Kasumi-1 (cell line): ENCODE results near the gene MACROD1.

Source experiments
- DNase-seq, 2 experiments: peaks; one replicate each; lab custom pipeline; 2025; lab: John Stamatoyannopoulos, UW

MACROD1 gene

DNA sequence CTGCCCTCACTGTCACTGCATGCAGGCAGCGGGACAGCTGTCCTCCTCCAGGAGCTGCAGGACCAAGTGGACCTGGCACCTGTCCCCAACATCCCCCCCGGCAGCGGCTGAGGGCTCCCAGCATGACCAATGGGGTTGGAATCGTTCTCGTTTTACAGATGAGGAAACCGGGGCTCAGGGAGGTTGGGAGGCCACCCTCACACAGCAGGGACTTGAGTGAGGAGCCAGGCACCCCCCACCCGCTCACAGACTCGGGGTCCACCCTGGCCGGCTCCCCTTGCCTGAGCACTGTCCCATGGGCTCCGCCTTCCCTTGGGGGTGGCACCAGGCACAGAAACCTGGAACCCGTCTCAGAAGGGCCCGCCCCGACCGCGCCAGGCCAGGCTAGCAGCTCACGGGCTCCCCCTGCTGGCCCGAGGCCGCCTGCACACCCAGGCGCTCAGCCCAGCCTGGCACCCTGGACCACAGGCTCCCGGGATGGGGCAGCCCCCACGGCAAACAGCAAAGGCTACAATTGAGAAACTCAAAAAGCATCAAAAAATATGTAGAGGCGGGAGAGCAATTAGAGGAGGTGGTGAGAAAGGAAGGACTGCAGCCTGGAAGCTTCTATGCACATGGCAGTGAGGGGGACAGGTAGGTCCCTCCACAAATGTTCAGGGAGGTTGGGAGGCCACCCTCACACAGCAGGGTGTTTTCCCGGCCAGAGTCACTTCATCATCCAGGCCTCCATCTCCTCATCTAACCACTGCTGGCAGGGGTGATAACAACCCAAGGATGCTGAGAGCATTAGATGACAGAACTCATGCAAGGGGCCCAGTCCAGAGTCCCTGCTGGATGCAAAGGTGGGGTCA, 12.8 kb downstream of the MACROD1 start:
- peak; percentile 49 to 62 for DNase-seq

DNA sequence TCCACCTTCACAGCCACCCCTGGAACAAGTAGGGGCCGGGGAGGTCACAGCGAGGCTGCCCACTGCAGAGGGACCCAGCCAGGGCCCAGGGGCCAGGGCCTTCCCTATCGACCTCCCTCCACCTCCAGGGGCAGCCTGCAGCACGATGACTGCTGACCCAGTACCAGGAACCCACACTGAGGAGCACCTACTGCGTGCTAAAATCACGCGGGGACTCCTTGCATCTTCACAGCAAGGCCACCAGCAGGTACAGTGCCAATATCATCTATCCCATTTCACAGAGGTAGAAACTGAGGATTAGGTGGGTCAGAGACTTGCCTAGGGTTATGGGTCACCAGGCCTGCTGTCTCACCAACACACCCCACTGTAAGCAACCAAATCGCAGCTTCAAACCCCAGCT, 14.6 kb downstream of the MACROD1 start:
- DNase-seq: no peak

DNA sequence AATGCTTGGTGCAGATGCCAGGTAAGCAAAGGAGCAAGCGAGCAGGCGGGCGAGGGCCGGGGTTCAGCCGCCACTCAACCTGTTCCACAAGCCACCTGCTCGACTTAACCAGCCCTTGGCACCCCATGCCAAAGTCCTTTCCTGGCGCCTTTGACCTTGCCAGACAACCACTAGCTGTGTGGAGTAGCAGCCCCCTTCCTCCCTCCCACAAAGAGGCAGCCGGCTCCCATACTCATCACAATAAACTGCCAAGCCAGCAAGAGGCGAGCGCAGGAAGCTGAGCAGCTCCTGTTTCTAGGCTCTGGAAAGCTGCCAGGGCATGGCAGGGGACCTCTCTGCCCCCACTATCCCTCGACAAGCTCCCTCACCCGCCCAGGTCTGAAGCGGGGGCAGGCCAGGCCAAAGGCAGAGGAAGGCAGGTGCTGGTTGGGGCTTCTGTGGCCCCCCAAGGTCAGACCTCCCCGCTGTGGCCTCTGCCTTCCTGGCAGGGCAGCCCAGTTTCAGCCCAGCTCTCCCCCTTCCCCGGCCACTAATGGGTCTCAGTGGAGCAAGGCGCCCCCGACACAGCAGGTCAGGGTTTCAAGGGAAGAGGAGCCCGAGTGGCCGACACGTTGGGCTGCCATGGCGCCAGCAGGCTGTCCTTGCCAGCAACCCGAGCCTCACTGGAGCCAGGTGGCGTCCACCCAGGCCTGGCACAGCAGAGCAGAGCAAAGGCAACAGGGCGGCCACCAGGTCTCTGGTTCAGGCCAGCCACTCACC, 15.3 kb downstream of the MACROD1 start:
- peak in 1 of 2 experiments; percentile 8 for DNase-seq

DNA sequence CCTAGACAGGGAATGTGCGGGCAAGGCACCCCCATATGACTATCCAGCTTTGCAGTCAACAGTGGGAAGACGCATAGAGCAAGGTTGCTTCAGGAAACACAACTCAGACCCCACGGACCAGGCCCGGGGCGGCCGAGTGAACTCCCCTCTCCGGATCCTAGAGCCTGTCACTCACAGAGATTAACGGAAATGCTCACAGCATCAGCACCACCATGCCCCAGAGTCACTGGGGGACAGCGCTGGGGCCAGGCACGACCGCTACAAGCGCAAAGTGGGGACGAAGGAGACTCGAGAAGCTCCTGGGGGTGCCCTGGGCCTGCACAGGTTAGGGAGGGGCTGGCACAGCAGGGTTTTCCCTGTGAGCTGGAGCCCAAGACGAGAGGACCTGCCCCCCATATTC, 15.9 kb downstream of the MACROD1 start:
- no peak for DNase-seq

DNA sequence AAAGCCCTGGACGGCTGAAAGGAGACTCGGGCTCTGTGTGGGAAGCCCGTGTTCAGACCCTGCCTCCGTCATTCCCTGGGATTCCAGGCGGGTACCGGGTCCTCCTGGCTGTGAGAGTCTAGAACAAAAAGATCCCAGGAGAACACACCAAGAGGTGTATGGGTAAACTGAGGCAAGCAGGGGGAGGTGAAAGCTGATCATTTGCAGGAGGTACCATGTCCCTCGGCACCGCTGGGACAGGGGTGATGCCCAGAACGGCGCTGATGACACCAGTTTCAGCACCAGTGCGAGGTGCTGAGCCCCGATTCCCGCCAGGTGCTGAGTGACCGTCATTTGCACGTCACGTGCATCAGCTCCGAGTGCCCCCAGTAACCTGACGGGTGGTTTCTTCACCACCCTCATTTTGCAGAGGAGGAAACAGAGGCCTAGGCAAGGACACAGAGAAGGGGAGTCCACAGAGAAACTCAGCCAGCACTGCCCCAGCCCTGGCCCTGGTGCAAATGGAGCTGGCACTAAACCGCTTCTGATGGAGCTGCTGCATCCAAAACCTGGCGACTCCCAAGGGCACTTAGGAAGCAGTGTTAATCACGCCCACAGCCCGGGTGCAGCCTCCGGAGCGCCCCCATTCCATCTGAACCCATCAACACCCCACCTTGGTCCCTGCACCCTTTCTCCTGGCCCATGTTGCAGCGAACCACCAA, 16.8 kb downstream of the MACROD1 start:
- DNase-seq: no peak

DNA sequence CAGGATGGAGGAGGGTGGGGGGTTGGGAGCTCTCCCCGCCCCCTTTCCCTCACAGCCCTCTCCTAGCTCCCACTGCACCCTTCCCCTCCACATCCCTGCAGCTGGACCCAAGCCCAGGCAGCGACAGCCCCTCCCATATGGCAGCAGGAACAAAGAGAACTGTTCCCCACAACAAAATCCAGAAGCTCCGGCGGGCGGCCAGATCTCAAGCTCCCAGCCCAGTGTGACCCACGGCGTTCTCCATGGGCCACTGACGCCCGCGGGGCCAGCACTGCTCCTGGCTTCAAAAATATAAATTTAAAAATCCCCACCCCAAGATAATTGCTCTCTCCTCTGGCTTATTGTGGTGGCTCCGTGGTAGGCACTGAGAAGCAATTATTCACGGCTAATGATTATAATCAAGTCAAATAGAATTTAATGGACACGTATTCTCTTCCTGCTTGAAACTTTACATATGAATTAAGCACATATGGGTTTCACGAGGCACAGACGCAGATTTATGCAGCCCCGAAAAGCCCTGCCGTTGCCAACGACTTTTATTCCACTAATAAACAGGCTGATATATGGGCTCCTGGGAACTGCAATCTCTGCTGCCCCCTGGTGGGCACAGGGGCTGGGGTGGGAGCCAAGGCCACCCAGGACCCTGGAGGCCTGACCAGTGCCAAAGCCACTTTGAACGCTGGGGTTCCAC, 17.5 kb downstream of the MACROD1 start:
- DNase-seq: peak; percentile 19 to 41

DNA sequence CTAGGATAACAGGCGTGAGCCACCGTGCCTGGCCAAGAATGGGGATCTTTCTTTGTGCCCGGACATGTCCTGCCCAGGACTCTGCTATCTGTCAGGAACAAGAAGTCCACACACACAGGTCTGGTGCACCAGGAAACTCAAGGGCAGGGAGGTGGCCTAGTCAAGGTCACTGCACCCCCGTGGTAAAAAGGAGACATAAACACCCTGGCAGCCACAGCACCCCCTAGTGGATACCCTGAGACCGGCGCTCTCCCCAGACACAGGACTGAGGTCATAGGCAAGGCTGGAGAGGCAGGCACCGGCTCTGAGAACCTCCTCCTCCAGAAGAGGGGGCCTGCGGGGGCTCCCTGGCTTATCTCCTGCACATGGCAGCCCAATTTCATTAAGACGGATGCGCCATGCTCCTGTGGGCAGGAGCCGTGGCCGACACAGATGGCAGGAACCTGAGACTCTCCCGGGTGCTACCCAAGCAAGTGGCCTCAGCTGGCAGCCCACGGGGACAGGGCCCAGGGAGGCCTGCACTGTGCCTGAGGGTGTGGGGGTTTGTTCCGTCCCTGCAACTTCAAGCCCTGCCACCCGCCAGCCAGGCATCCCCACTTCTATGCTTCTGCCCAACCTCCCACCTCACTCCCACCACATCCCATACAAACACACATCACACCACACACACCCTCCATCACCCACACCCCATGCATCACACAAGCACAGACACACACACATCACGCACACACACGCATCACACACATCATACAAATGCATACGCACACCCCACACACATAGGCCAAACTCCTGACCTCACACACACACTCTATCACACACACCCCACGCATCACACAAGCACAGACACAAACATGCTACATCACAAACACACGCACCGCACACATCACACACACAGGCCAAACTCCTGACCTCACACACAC, 19.6 kb downstream of the MACROD1 start:
- peak; percentile 65 to 78 for DNase-seq

DNA sequence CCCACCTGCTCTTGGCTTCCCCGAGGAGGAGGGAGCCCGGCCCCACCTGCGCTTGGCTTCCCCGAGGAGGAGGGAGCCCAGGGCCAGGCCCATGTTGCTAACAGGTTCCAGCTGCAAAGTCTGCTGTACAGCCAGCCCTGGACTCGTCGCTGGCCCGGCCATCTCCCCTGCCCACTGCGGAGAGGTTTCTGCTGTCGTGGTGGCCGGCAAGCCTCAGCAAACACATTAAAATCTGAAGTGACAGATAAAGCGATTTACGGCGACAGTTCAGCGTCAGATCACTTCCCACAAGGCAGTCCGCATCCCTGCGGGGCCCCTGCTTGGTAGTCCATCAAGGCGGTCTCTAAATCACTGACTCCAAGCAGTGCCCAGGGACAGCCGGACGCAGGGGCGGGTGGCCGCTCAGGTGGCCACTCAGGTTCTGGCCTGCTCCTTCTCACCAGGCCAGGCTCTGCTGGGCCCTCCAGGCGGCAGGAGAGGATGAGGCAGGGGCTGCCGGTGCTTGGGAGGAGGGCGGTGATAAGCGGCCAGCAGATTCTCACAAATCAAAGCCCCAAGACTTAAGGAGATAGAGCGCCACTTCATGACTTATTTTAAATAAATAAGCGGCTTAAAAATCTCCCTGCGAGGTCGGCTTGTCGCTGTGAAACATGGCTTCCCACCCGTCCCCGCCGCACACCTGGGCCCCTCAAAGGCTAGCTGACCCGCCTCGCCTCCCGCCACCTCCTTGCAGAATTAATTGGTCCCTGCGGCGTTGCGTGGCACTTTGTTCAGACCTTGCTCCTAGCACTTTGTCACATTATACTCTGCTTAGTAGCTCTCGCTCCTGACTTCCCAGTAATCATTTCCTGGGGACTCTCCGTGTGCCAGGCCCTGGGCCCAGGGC, 21.1 kb downstream of the MACROD1 start:
- no peak for DNase-seq

DNA sequence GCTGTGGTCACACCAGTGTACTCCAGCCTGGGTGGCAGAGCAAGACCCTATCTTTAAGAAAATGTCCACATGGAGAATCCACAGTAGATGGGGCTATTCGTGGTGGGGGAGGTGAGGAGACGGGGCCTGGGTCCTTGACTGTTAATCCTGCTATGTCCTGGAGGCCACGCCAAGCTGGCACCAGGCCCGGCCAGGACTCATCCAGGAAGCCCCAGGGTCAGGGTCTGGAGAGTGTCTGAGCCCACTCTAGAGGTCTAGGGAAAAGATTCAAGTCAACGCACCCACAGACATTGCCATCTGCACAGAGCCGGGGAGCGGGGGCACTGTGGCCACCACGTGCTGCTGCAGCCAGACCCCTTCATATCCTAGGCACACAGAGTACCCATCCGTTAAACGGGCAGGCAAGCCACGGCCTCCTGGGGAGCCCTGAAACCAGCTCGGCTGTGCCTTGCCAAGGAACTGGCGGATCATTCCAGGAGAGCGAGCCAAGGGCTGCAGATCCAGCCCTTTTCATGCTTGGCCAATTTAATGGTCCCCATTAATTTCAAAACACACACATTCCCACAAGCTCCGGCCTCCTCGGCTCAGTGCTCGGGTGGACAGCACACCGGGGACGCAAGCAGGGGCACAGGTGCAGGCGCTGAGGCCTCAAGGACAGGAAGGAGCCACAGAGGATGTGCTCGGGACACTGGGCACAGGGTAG, 24.7 kb downstream of the MACROD1 start:
- DNase-seq: no peak

DNA sequence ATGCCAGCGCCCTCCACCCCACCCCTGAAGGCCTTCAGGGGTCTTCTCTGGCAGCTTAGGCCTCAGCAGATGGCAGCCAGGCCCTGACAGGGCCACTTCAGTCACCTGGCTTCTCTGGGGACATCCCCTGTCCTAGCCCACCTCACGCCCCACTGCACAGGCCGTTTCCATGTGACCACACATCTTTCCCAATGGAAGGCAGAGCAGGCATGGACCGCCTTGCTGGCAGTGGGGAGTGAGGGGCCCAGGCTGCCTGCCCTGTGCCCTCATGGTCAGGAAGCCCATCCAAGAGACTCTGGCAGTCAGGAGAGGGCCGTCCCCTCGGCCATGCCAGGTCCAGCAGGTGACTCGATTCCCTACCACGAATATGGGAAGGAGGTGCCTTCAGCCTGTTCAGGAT, 25.8 kb downstream of the MACROD1 start:
- DNase-seq: no peak

DNA sequence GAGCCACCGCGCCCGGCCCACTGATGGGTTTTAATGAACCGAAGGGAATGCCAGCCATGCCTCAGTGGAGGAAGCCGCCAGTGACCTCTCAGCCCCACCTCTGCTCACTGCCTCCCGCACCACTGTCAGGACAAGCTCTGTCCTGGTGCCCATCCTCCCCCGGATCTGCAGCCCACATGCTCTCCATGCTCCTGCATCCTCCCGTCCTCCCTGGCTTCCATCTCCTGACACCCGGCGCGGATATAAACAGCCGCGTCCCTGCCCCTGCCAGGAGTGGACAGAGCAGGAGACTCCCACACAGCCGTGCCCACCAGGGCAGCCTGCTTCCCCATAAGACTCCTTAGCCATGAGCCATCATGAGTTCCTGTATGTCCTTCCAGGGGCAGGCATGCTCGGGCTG, 26.9 kb downstream of the MACROD1 start:
- DNase-seq: no peak

DNA sequence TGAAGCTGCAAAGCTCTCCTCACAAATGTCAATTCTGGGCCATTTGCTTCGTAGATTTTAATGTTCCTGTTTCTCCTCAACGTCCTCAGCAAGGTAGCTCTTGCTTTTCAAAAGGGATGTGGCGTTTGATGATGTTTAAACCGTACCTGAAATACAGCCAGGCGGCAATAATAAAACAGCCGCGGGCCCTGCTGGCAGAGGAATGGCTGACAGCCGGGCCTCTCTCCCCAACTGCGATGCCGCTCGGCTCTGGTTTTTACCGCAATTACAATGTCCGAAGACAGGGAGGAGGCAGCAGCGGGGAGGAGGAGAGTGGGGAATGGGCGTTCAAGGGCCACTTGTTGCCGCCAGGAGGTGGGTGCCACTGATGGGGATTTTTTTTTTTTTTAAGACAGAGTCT, 27.5 kb downstream of the MACROD1 start:
- no peak for DNase-seq

DNA sequence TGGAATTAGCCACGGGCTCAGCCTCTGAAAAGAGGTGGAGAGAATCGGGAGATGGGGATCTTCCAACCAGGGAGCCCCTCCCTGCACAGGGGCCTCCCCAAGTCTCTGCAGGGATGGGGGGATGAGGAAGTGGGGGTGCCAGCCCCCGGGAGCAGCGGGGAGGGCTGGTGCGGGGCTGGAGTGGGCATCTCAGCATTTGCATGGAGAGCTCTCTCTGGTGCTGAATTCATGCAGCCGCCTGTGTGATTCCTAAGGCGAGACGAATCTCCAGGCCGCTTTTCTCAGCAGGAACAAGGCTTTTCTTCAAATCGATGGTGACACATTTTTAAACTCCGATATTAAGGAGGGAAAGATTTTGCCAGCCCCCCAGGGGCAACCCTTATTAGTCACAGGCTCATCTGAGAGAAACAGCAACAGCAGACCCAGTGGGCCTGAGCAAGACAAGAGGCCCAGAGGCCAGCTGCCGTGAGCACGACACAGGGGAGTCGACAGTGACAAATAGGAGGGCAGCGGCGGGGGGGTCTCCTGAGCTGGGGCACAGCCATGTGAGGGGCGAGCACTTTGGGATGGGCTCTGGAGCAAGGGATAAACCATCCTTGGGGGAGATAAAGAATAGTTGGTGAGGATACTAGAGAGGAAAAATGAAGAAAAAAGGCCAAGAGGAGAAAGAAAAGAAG, 29.0 kb downstream of the MACROD1 start:
- no peak for DNase-seq

DNA sequence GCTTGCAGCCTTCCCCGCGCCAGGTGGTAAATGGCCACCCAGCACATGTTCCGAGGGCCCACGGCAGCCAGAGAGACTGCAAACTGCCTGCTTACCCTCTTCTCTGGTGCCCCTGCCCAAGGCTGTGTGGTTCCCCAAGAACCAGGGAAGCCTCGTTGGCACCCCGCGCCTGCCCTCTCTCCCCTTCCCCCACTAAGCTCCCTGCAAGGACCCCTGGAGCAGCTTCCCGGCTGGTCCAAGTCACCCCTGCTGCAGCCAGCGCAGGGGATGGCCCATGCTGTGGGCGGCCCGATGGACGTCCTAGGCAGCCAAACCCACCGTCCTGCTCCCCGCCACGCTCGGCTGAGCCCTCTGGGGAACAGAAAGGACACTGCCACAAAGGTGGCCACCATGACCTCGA, 30.2 kb downstream of the MACROD1 start:
- no peak for DNase-seq

DNA sequence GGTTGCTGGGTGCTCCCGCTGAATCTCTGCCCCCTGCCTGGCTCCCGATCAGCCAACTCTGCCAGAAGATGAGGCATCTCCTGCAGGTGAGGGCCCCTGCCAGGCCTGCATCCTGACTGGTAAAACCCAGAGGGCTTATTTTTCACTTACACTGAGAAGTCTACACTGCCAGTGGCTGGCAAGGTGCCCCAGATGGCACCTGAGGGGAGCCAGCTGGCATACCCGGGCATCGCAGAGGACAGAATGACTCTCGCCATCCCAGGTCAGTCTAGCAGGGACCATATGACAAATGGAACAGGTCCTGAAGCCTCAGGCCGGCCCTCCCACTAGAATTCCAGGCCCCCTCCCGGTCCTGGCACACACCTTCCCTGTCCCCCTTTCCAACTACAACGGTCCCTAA, 30.9 kb downstream of the MACROD1 start:
- DNase-seq: no peak

DNA sequence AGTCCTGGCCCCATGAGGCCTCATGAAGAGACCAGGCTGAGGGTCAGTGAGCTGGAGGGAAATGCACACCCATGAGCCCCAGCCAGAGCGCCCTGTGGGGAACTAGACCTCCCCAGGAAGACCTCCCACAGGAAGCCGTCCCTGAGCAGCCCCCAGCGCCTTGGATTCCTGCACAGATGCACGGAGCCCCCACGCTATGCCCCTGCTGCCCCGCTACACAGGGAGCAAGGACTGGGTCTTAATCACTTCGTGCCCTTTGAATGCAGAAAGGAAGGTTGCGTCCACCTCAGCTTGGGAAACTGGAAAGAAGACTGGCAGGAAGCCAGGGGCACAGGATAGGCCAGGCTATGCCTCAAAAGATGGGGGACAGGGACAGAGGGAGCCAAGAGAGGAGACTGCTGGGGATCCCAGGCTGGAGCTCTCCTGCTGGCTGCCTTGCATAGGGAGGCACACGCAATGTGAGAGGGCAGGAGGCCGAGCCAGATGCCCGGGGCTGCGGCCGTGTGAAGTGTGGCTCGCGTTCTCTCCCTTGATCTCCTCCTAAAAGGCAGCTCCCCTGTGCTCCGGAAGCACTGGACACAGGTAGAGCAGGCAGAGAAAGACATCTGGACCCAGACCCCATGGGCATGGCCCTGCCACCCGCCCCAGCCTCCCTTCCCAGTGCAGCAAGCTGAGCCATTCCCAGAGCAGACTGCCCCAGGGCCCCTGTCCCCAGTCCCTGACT, 32.8 kb downstream of the MACROD1 start:
- DNase-seq: no peak

DNA sequence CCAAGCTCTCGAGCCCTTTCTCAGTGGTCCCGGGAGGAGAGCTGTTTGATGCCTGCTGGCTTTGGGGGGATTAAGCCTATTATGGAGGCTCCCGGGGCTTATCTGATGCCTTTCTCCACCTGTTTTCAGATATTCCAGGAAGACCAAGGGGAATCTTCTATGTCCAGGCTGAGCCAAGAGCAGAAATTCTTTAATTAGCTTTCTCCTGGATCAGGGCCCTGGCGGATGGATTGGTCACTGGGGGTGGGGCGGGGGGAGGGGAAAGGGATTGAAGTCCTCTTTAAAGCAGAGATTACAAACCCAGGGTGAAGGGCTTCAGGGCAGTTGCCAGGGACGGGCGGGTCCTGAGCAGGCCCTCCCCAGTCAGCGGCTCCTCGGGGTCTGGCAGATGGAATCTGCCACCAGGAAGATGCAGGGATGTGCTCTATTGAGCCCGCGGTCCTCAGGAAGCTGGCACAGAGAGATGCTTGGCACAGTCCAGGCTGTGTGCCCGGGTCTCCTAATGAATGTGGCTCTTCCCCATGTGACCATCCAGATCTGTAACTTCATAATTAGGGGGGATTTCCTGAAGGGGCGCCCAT, 33.6 kb downstream of the MACROD1 start:
- no peak for DNase-seq

DNA sequence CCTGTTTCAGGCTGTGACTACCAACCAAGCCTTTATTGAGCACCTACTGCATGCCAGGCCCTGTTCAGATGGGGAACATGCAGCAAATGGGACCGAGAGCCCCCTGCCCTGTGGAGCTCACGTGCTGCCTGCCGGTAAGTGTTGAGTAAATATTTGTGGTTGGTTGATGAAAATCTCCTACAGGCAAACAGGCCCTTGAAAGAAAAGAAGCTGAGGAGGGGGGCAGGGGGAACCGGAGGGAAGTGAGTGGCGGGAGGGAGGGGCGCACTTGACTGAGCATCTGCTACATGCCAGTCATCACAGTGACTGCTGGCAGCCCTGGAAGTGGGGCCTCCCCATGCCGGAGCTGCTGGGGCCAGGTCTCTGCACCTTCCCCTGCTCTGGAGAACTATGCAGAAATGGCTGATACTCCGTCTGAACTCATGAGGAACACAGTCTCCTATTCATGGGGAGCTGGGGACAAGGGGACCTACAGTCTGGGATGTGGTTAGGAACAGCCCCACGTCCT, 34.2 kb downstream of the MACROD1 start:
- DNase-seq: no peak
